Transverse colon (tissue), 4 donors: ENCODE data around the gene MYO7A. TPM values are rescaled to one million over a fixed set of nuclear protein-coding genes. Genes with fewer than 3 reads are reported as not detected.

Experiments
- DNase-seq: peaks from one replicate; pipeline ENCODE4 v3.0.0-alpha.2; 2019
- H3K27ac ChIP-seq, 4 donors: fragments of 200-600 bp; sonication (generic); 2 replicates each; pipeline ENCODE4 v1.5.1; 2016 to 2018; ENCODE audit warnings: inconsistent platforms in 4 of 4
- H3K27me3 ChIP-seq: fragments of 200-600 bp; sonication (generic); 2 replicates; pipeline ENCODE4 v1.5.1; 2017; ENCODE audit warnings: inconsistent platforms
- H3K36me3 ChIP-seq, 4 donors: fragments of 200-600 bp; sonication (generic); 2 replicates each; pipeline ENCODE4 v1.5.1; 2017 to 2019; ENCODE audit warnings: inconsistent platforms in 4 of 4
- H3K4me1 ChIP-seq, 4 donors: fragments of 200-600 bp; sonication (generic); 2 replicates each; pipeline ENCODE4 v1.5.1; 2017 to 2020; ENCODE audit warnings: inconsistent platforms in 4 of 4
- H3K4me3 ChIP-seq, 4 donors: fragments of 200-600 bp; sonication (generic); 1 replicate in 1 of 4; 2 replicates in 3 of 4; pipeline versions ENCODE4 v1.5.1 to v1.6.1; 2017 to 2019; ENCODE audit warnings: inconsistent platforms in 4 of 4
- H3K9me3 ChIP-seq, 2 donors: fragments of 200-600 bp; sonication (generic); 2 replicates each; pipeline ENCODE4 v1.5.1; 2017 to 2019; ENCODE audit warnings: inconsistent platforms in 2 of 2
- EP300 ChIP-seq: sonication (generic); formaldehyde crosslinking; IDR thresholded peaks from one replicate; pipeline ENCODE4 v1.6.1; 2017; ENCODE audit warnings: antibody characterized with exemption, low read depth
- POLR2A ChIP-seq: fragments of 450-650 bp; IDR thresholded peaks from one replicate; pipeline ENCODE4 v1.6.1; 2016; ENCODE audit warnings: antibody characterized with exemption, mild to moderate bottlenecking, moderate library complexity
- POLR2AphosphoS5 ChIP-seq, 3 donors: sonication (generic); formaldehyde crosslinking; IDR thresholded peaks; one replicate each; pipeline ENCODE4 v1.6.1; 2016; ENCODE audit warnings: antibody characterized with exemption in 3 of 3
- WGBS, 2 donors: methylation state at CpG; one replicate each; pipeline ENCODE4 v1.1.5; 2018; ENCODE audit warnings: low coverage in 1 of 2; 5-methylcytosine and 5-hydroxymethylcytosine counted together
- in situ Hi-C, 4 donors: fragments of 200-750 bp; cut with MboI; loops; one replicate each; pipeline versions ENCODE4 v1.15.0 to v1.15.1; 2017; ENCODE audit warnings: low sequenced_read_pairs in 3 of 4, low pct_ligation_motif_present in 1 of 4, low pct_unique_long_range_greater_than_20kb in 1 of 4
- intact Hi-C: fragments of 100-400 bp; cut with DNase I; formaldehyde crosslinking; loops from one replicate; pipeline ENCODE4 v1.15.1; 2023; ENCODE audit warnings: low total_unique reads
- total RNA-seq, 4 donors: library from RNA; depleted of rRNA; stranded (reverse); fragments of >200 nt; gene quantifications; one replicate each; pipeline ENCODE4 v1.1.0, GENCODE V29; 2016
- TF ChIP-seq, protein P1 (sequence below), 5 experiments: fragments of 200-600 bp in 3 of 5; fragments of 450-650 bp in 2 of 5; sonication (generic) in 3 of 5; IDR thresholded peaks; 1 replicate in 2 of 5; 2 replicates in 3 of 5; pipeline ENCODE4 v1.5.1; 2016 to 2017; ENCODE audit warnings: antibody characterized with exemption in 5 of 5, inconsistent platforms in 3 of 5, mild to moderate bottlenecking in 2 of 5, moderate library complexity in 1 of 5

MYO7A gene
- total RNA-seq, 4 donors from 2014 or later, result 4.6 to 11.2 (median 5.5) TPM

DNA sequence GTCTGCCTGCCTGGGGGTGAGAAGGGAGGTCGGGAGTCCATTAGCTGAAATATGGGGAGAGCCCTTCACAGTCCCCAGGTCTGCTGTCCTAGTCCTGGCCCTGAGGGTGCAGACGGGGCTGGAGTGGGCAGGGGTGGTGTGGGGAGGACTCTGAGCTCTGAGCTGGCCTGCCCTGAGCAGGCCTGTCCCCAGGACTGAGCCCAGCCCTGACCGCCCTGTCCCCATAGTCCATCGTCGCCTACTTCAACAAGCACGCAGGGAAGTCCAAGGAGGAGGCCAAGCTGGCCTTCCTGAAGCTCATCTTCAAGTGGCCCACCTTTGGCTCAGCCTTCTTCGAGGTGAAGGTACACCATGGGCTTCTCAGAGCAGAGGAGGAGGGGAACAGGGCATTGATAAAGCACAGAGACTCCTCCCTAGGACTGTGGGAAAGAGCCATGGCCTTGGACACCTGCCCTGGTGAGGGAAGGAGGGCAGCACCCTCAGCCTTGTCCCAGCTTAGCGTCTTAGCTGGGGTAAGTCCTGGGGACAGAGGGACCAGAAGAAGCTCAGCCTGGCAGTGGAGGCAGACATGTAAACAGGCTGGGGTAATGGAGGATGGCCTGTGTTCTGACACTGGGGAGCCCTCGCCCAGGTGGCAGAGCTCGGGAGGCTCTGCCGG is 83.7 kb downstream of the MYO7A start:
- Histone ChIP-seq H3K27ac (no peak overlapping the region), H3K4me3 (no peak overlapping the region), H3K4me1 (no peaks in the 10 kb centered on the region), H3K27me3 (no peaks in the 10 kb centered on the region), H3K36me3 (no peaks in the 10 kb centered on the region), H3K9me3 (no peaks in the 10 kb centered on the region)
- in situ Hi-C loops, result no loop called here
- no peak for DNase-seq
- WGBS, 2 donors, result 85% methylated on average over 11 of the region's 11 CpGs; no CpG with 5 or more reads in 1 of the 2 donors
- intact Hi-C loops, result no loop called here
- TF ChIP-seq POLR2A (no peak), POLR2AphosphoS5 (IDR thresholded peaks at IDR 0.05) (no peak), EP300 (no peak)
- TF ChIP-seq, protein P1, sequence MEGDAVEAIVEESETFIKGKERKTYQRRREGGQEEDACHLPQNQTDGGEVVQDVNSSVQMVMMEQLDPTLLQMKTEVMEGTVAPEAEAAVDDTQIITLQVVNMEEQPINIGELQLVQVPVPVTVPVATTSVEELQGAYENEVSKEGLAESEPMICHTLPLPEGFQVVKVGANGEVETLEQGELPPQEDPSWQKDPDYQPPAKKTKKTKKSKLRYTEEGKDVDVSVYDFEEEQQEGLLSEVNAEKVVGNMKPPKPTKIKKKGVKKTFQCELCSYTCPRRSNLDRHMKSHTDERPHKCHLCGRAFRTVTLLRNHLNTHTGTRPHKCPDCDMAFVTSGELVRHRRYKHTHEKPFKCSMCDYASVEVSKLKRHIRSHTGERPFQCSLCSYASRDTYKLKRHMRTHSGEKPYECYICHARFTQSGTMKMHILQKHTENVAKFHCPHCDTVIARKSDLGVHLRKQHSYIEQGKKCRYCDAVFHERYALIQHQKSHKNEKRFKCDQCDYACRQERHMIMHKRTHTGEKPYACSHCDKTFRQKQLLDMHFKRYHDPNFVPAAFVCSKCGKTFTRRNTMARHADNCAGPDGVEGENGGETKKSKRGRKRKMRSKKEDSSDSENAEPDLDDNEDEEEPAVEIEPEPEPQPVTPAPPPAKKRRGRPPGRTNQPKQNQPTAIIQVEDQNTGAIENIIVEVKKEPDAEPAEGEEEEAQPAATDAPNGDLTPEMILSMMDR (IDR thresholded peaks at IDR 0.05), result no peak

- in situ Hi-C loops (no loop called here), intact Hi-C loops (no loop called here)
- Histone ChIP-seq H3K9me3 (no peaks in the 10 kb centered on the region), H3K27ac (no peak overlapping the region), H3K4me1 (no peaks in the 10 kb centered on the region), H3K27me3 (no peaks in the 10 kb centered on the region), H3K36me3 (no peaks in the 10 kb centered on the region), H3K4me3 (no peak overlapping the region)
- DNase-seq, result no peak
- whole genome bisulfite sequencing, 2 donors, result 86 to 94% methylated on average over 8 of the region's 8 CpGs
- TF ChIP-seq POLR2AphosphoS5 (IDR thresholded peaks at IDR 0.05) (no peak), POLR2A (no peak), EP300 (no peak)
- TF ChIP-seq, protein P1 (IDR thresholded peaks at IDR 0.05), result no peak
These were observed 84.4 kb downstream of the MYO7A start for GRCh38 chr11:77212314-77213007.

- no peak for TF ChIP-seq POLR2A
- no peak for TF ChIP-seq POLR2AphosphoS5 (IDR thresholded peaks at IDR 0.05)
- no peak for TF ChIP-seq EP300
- TF ChIP-seq, protein P1 (IDR thresholded peaks at IDR 0.05), result no peak
- H3K9me3 ChIP-seq, result no peaks in the 10 kb centered on the region
- H3K4me1 ChIP-seq, result no peaks in the 10 kb centered on the region
- intact Hi-C loops (no loop called here), in situ Hi-C loops (no loop called here)
- no peaks in the 10 kb centered on the region for H3K36me3 ChIP-seq
- WGBS, 2 donors, result 87 to 100% methylated on average over 3 to 13 of the region's 13 CpGs
- no peak overlapping the region for H3K4me3 ChIP-seq
- no peaks in the 10 kb centered on the region for H3K27me3 ChIP-seq
- no peak for DNase-seq
- no peak overlapping the region for H3K27ac ChIP-seq
These were observed 85.1 kb downstream of the MYO7A start for GRCh38 chr11:77213029-77213579.

GRCh38 chr11:77213589-77214428 is 85.8 kb downstream of the MYO7A start:
- no peaks in the 10 kb centered on the region for H3K27me3 ChIP-seq
- H3K9me3 ChIP-seq, result no peaks in the 10 kb centered on the region
- TF ChIP-seq EP300 (no peak), POLR2A (no peak), POLR2AphosphoS5 (IDR thresholded peaks at IDR 0.05) (no peak)
- TF ChIP-seq, protein P1 (IDR thresholded peaks at IDR 0.05), result no peak
- H3K4me1 ChIP-seq, result no peaks in the 10 kb centered on the region
- H3K4me3 ChIP-seq, result no peak overlapping the region
- no peak overlapping the region for H3K27ac ChIP-seq
- DNase-seq, result no peak
- WGBS, 2 donors, result 89 to 97% methylated on average over 6 to 14 of the region's 18 CpGs
- intact Hi-C loops, result no loop called here
- in situ Hi-C loops, result no loop called here
- no peaks in the 10 kb centered on the region for H3K36me3 ChIP-seq
